Loucy (cell line): ENCODE results near the gene HTR1E.
"Not testable (repeated sequence)": the region's sequence is repeated elsewhere in the genome, so short reads cannot be mapped to it uniquely, and the experiment has no call there.

Experiments used
- EZH2phosphoT487 ChIP-seq: fragments of 200-600 bp; IDR thresholded peaks from 2 replicates; pipeline ENCODE4 v1.6.1; 2018; ENCODE audit warnings: antibody characterized with exemption, mild to moderate bottlenecking, moderate library complexity, borderline replicate concordance
- TF ChIP-seq, protein P1 (sequence below): fragments of 200-600 bp; sonication (generic); conservative IDR thresholded peaks from 2 replicates; pipeline ENCODE4 v1.5.1; 2014; ENCODE audit warnings: mild to moderate bottlenecking, antibody characterized with exemption, low read length

DNA sequence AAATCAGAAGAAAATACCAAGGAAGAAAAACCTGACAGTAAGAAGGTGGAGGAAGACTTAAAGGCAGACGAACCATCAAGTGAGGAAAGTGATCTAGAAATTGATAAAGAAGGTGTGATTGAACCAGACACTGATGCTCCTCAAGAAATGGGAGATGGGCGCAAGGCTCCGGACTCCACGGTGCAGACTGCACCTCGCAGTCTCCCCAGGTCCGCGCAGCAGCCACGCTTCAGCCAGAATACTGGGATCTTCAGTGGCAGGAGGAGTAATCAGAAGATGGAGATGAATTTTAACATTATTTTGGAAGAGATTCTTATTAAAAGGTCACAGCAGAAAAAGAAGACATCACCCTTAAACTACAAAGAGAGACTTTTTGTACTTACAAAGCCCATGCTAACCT is 40.1 kb upstream of the HTR1E start:
- TF ChIP-seq, protein P1, sequence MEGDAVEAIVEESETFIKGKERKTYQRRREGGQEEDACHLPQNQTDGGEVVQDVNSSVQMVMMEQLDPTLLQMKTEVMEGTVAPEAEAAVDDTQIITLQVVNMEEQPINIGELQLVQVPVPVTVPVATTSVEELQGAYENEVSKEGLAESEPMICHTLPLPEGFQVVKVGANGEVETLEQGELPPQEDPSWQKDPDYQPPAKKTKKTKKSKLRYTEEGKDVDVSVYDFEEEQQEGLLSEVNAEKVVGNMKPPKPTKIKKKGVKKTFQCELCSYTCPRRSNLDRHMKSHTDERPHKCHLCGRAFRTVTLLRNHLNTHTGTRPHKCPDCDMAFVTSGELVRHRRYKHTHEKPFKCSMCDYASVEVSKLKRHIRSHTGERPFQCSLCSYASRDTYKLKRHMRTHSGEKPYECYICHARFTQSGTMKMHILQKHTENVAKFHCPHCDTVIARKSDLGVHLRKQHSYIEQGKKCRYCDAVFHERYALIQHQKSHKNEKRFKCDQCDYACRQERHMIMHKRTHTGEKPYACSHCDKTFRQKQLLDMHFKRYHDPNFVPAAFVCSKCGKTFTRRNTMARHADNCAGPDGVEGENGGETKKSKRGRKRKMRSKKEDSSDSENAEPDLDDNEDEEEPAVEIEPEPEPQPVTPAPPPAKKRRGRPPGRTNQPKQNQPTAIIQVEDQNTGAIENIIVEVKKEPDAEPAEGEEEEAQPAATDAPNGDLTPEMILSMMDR: not testable (repeated sequence)
- TF ChIP-seq EZH2phosphoT487: not testable (repeated sequence)
